ENCODE measurements around the gene PRDM16.

PRDM16 gene

GRCh38 chr1:3366126-3367051, 297.4 kb downstream of the PRDM16 start:
- H3K4me3 ChIP-seq (ENCODE audit: low read depth, low read length): no peak overlapping the region
- H3K27me3 ChIP-seq (ENCODE audit: insufficient read depth, low read depth, severe bottlenecking): no peaks in the 10 kb centered on the region

GRCh38 chr1:3367376-3367775, 298.4 kb downstream of the PRDM16 start:
- H3K27me3 ChIP-seq (ENCODE audit: insufficient read depth, low read depth, severe bottlenecking): no peaks in the 10 kb centered on the region
- no peak overlapping the region for H3K4me3 ChIP-seq (ENCODE audit: low read depth, low read length)
- H3K36me3 ChIP-seq: no peaks in the 10 kb centered on the region
- no peak overlapping the region for H3K27ac ChIP-seq
- TF ChIP-seq CTCF (IDR thresholded peaks at IDR 0.05; ENCODE audit: low read depth, low read length): no peak
- H3K9me3 ChIP-seq (ENCODE audit: severe bottlenecking): no peaks in the 10 kb centered on the region
- no peak for DNase-seq

More at GRCh38 chr1:3366126-3367051, 297.4 kb downstream of the PRDM16 start:
- no peak for DNase-seq
- Histone ChIP-seq H3K9me3 (ENCODE audit: severe bottlenecking) (no peaks in the 10 kb centered on the region), H3K36me3 (no peaks in the 10 kb centered on the region), H3K27ac (no peak overlapping the region)
- no peak for TF ChIP-seq CTCF (IDR thresholded peaks at IDR 0.05; ENCODE audit: low read depth, low read length)

GRCh38 chr1:3368059-3368458, 299.1 kb downstream of the PRDM16 start:
- H3K27me3 ChIP-seq (ENCODE audit: insufficient read depth, low read depth, severe bottlenecking): no peaks in the 10 kb centered on the region
- H3K27ac ChIP-seq: no peak overlapping the region
- DNase-seq: no peak
- TF ChIP-seq CTCF (IDR thresholded peaks at IDR 0.05; ENCODE audit: low read depth, low read length): no peak
- H3K36me3 ChIP-seq: no peaks in the 10 kb centered on the region
- no peak overlapping the region for H3K4me3 ChIP-seq (ENCODE audit: low read depth, low read length)
- no peaks in the 10 kb centered on the region for H3K9me3 ChIP-seq (ENCODE audit: severe bottlenecking)

GRCh38 chr1:3368711-3369445, 299.9 kb downstream of the PRDM16 start:
- no peak for DNase-seq
- Histone ChIP-seq H3K27ac (no peak overlapping the region), H3K9me3 (ENCODE audit: severe bottlenecking) (no peaks in the 10 kb centered on the region), H3K4me3 (ENCODE audit: low read depth, low read length) (no peak overlapping the region), H3K27me3 (ENCODE audit: insufficient read depth, low read depth, severe bottlenecking) (no peaks in the 10 kb centered on the region), H3K36me3 (no peaks in the 10 kb centered on the region)
- TF ChIP-seq CTCF (IDR thresholded peaks at IDR 0.05; ENCODE audit: low read depth, low read length): no peak

- H3K9me3 ChIP-seq (ENCODE audit: severe bottlenecking): no peaks in the 10 kb centered on the region
- no peaks in the 10 kb centered on the region for H3K27me3 ChIP-seq (ENCODE audit: insufficient read depth, low read depth, severe bottlenecking)
- no peak for DNase-seq
- H3K27ac ChIP-seq: no peak overlapping the region
- no peaks in the 10 kb centered on the region for H3K36me3 ChIP-seq
- H3K4me3 ChIP-seq (ENCODE audit: low read depth, low read length): no peak overlapping the region
- no peak for TF ChIP-seq CTCF (IDR thresholded peaks at IDR 0.05; ENCODE audit: low read depth, low read length)
Observed at GRCh38 chr1:3369446-3370076, 300.6 kb downstream of the PRDM16 start.

Data from WERI-Rb-1 (cell line).